WTC11 (cell line): ENCODE measurements around the gene WDR33. TPM values are rescaled to one million over a fixed set of nuclear protein-coding genes. Genes with fewer than 3 reads are reported as not detected.

Experiments
- ATAC-seq: fragments of 200-7000 bp; cut with Tn5 transposase; 2 replicates; pipeline ENCODE4 v1.10.0; 2021; ENCODE audit warnings: mild to moderate bottlenecking, moderate library complexity
- CTCF ChIA-PET: fragments of 300-600 bp; sonication (Branson Sonifier 250); formaldehyde crosslinking; loops from one replicate; lab custom pipeline; 2021; ENCODE audit warnings: antibody characterized with exemption; lab: Charles Lee
- POLR2A ChIA-PET: fragments of 350-600 bp; sonication (Branson Sonifier 250); formaldehyde crosslinking; loops from one replicate; lab custom pipeline; 2021; ENCODE audit warnings: antibody characterized with exemption; lab: Charles Lee
- DNase-seq: peaks from one replicate; pipeline ENCODE4 v3.0.0; 2021; ENCODE audit warnings: low spot score
- H3K27ac Mint-ChIP-seq: 2 replicates; pipeline ENCODE4 v1.8.0; 2021; ENCODE audit warnings: mixed read lengths
- H3K27me3 Mint-ChIP-seq: 2 replicates; pipeline ENCODE4 v1.8.0; 2021; ENCODE audit warnings: low read depth, mild to moderate bottlenecking, moderate library complexity, mixed read lengths
- H3K36me3 Mint-ChIP-seq: 2 replicates; pipeline ENCODE4 v1.8.0; 2021; ENCODE audit warnings: mixed read lengths
- H3K4me1 Mint-ChIP-seq: 2 replicates; pipeline ENCODE4 v1.8.0; 2022; ENCODE audit warnings: mixed read lengths
- H3K4me3 Mint-ChIP-seq: 2 replicates; pipeline ENCODE4 v1.8.0; 2021; ENCODE audit warnings: mild to moderate bottlenecking, moderate library complexity, mixed read lengths
- H3K9me3 Mint-ChIP-seq: 2 replicates; pipeline ENCODE4 v1.8.0; 2021; ENCODE audit warnings: mixed read lengths
- EMX1 ChIP-seq: fragments of 250-450 bp; sonication (Bioruptor Pico); IDR thresholded peaks from 2 replicates; pipeline ENCODE4 v1.8.0; 2021; ENCODE audit warnings: mild to moderate bottlenecking
- ETV6 ChIP-seq: sonication (generic); formaldehyde crosslinking; IDR thresholded peaks from 2 replicates; pipeline ENCODE4 v1.8.1; 2022; ENCODE audit warnings: mild to moderate bottlenecking, missing genetic modification reagents
- FOXP1 ChIP-seq: sonication (generic); formaldehyde crosslinking; IDR thresholded peaks from 2 replicates; pipeline ENCODE4 v1.8.0; 2022; ENCODE audit warnings: missing genetic modification reagents, mild to moderate bottlenecking, moderate library complexity, borderline replicate concordance
- GABPB1 ChIP-seq: sonication (generic); formaldehyde crosslinking; IDR thresholded peaks from 2 replicates; pipeline ENCODE4 v1.8.1; 2023; ENCODE audit warnings: mild to moderate bottlenecking, missing genetic modification reagents
- GRHL2 ChIP-seq: fragments of 250-450 bp; sonication (Bioruptor Pico); IDR thresholded peaks from 2 replicates; pipeline ENCODE4 v1.8.0; 2022; ENCODE audit warnings: mild to moderate bottlenecking, moderate library complexity; ENCODE audit not compliant: insufficient replicate concordance, severe bottlenecking
- JUN ChIP-seq: sonication (generic); formaldehyde crosslinking; IDR thresholded peaks from 2 replicates; pipeline ENCODE4 v1.8.0; 2023; ENCODE audit warnings: mild to moderate bottlenecking, missing genetic modification reagents
- MYBL2 ChIP-seq: sonication (generic); formaldehyde crosslinking; IDR thresholded peaks from 2 replicates; pipeline ENCODE4 v1.8.1; 2023; ENCODE audit warnings: mild to moderate bottlenecking, moderate library complexity, missing genetic modification reagents
- NFYB ChIP-seq: sonication (generic); formaldehyde crosslinking; conservative IDR thresholded peaks from 2 replicates; pipeline ENCODE4 v1.8.0; 2022; ENCODE audit warnings: low read depth, missing genetic modification reagents
- TP53 ChIP-seq: sonication (generic); formaldehyde crosslinking; IDR thresholded peaks from 2 replicates; pipeline ENCODE4 v1.8.1; 2023; ENCODE audit warnings: mild to moderate bottlenecking, missing genetic modification reagents
- ZMAT4 ChIP-seq: fragments of 250-450 bp; sonication (Bioruptor Pico); IDR thresholded peaks from 2 replicates; pipeline ENCODE4 v1.9.0; 2021; ENCODE audit warnings: mild to moderate bottlenecking
- ZNF219 ChIP-seq: sonication (generic); formaldehyde crosslinking; IDR thresholded peaks from 2 replicates; pipeline ENCODE4 v1.8.0; 2023; ENCODE audit warnings: missing genetic modification reagents, mild to moderate bottlenecking, borderline replicate concordance
- total RNA-seq: library from RNA; stranded (reverse); gene quantifications from 3 replicates; pipeline ENCODE4 v1.2.3, GENCODE V29; 2021
- TF ChIP-seq, protein P1 (sequence below): fragments of 250-450 bp; sonication (Bioruptor Pico); conservative IDR thresholded peaks from 2 replicates; pipeline ENCODE4 v1.9.0; 2021; ENCODE audit warnings: mild to moderate bottlenecking
- TF ChIP-seq, protein P2 (sequence below): sonication (generic); formaldehyde crosslinking; IDR thresholded peaks from 2 replicates; pipeline ENCODE4 v1.8.0; 2022; ENCODE audit warnings: missing genetic modification reagents

Gene WDR33
- total RNA-seq, 1 experiment from 2014 or later: 67.1 TPM

DNA sequence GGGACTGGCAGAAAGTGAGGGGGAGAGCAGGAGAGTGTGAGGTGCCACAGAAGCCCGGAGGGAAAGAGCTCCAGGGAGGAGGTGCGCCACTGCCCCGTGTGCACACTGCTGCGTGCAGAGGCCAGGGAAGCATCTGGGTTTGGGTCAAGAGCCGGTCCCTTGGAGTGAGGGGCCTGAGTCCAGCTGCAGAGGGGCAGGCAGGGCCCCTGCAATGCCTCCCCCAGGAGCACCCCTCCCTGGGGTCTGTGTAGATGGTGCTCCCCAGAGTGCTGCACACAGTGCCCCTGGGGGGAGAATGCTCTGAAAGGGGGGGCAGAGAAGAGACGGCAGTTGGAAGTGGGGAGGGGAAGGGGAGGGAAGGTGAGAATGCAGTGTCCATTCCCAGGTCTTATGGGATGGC lies 132.0 kb downstream of the WDR33 start:
- no peak for ATAC-seq
- H3K27me3 Mint-ChIP-seq: peaks cover 43% of the 10 kb centered on the region
- TF ChIP-seq ETV6 (CRISPR knock-in tag) (no peak), EMX1 (CRISPR knock-in tag) (no peak), NFYB (no peak), JUN (no peak), GABPB1 (no peak)
- TF ChIP-seq, all 79 proteins: peak for 0
- Mint-ChIP-seq H3K4me3 (no peak overlapping the region), H3K27ac (no peak overlapping the region), H3K4me1 (peaks cover 9% of the 10 kb centered on the region), H3K36me3 (no peaks in the 10 kb centered on the region), H3K9me3 (no peaks in the 10 kb centered on the region)
- no peak for DNase-seq
- CTCF ChIA-PET: interaction anchor here (0.6 to 1.8 kb wide), 2 partner anchors 88 to 384 kb away, joined by 4 to 7 read pairs; no protein-coding TSS in a partner anchor
- POLR2A ChIA-PET: no interaction called here

DNA sequence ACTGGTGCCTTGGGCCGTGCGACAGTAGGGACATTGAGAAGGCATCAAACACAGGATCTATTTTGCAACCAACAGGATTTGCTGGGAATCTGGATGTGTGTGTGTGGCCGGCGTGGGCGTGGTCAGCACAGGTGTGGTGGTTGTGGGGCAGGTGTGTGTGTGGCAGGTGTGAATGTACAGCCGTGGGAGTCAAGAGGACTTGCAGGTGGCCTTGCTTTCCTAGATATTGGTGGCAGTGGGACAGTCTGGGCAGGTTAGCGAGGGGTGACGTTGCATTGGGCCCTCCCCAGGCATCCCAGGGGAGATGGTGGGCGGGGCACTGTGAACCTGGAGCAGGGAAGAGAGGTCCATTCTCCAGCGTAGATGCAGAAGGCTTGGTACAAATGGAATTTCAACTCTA lies 132.4 kb downstream of the WDR33 start:
- Mint-ChIP-seq H3K27me3 (peaks cover 47% of the 10 kb centered on the region), H3K4me3 (no peak overlapping the region), H3K27ac (no peak overlapping the region), H3K9me3 (no peaks in the 10 kb centered on the region), H3K4me1 (peaks cover 9% of the 10 kb centered on the region), H3K36me3 (no peaks in the 10 kb centered on the region)
- TF ChIP-seq TP53 (CRISPR knock-in tag) (no peak), FOXP1 (CRISPR knock-in tag) (no peak), GABPB1 (no peak), ZMAT4 (no peak), GRHL2 (no peak)
- TF ChIP-seq, protein P1, sequence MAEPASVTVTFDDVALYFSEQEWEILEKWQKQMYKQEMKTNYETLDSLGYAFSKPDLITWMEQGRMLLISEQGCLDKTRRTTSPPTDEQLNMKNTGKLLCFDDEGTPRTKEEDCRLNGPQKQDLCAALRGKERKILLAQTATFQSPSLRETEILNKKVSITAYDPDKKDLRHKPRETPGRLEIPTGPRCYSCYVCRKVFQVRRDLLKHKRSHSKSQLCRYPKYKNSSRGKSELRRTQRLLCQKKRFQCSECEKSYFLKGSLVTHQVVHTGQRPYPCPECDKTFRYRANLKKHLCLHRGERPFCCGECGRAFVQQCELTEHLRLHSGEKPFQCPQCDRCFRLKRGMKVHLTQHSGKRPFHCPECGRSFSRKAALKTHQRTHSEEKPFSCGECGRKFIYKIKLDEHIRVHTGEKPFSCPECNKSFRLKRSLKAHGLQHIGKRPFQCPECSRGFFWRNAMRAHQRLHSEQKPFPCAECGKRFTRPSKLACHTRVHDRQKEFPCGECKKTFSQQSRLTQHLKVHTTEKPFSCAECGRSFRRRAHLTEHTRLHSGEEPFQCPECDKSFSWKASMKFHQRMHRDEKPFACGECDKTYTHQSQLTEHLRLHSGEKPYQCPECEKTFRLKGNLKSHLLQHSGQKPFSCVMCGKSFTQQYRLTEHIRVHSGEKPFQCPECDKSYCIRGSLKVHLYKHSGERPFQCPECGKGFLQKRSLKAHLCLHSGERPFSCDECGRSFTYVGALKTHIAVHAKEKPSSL (CRISPR knock-in tag): no peak
- ChIA-PET CTCF (no interaction called here), POLR2A (no interaction called here)
- no peak for DNase-seq
- no peak for ATAC-seq

DNA sequence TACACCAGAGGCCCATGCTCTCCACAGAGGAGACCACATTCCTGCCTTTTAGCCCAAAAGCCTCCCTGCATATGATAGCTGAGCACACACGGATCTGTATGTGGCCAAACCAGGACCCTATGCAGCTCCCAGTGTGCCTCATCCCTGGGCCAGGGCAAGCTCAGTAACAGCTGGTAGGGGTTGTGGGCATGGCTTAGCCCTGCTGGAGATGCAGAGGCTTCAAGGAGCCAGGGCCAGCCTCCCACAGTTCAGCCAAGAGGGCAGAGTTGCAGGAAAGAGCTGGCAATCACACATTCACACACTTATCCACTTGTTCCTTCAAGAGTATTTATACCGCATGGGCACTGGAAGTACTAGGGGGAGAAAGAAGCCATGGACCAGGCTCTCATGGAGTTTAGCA lies 134.1 kb downstream of the WDR33 start:
- Mint-ChIP-seq H3K4me3 (no peak overlapping the region; the same call in 1 of the 2 replicates), H3K9me3 (no peaks in the 10 kb centered on the region), H3K27ac (no peak overlapping the region), H3K27me3 (peaks cover 61% of the 10 kb centered on the region), H3K36me3 (no peaks in the 10 kb centered on the region), H3K4me1 (peaks cover 9% of the 10 kb centered on the region)
- CTCF ChIA-PET: interaction anchor here (2.2 to 5.8 kb wide), 4 partner anchors 15 to 85 kb away, joined by 7 to 46 read pairs (median 20); no protein-coding TSS in a partner anchor
- DNase-seq (no peak), ATAC-seq (no peak)
- TF ChIP-seq ZNF219 (no peak), MYBL2 (CRISPR knock-in tag) (no peak)
- TF ChIP-seq, protein P2, sequence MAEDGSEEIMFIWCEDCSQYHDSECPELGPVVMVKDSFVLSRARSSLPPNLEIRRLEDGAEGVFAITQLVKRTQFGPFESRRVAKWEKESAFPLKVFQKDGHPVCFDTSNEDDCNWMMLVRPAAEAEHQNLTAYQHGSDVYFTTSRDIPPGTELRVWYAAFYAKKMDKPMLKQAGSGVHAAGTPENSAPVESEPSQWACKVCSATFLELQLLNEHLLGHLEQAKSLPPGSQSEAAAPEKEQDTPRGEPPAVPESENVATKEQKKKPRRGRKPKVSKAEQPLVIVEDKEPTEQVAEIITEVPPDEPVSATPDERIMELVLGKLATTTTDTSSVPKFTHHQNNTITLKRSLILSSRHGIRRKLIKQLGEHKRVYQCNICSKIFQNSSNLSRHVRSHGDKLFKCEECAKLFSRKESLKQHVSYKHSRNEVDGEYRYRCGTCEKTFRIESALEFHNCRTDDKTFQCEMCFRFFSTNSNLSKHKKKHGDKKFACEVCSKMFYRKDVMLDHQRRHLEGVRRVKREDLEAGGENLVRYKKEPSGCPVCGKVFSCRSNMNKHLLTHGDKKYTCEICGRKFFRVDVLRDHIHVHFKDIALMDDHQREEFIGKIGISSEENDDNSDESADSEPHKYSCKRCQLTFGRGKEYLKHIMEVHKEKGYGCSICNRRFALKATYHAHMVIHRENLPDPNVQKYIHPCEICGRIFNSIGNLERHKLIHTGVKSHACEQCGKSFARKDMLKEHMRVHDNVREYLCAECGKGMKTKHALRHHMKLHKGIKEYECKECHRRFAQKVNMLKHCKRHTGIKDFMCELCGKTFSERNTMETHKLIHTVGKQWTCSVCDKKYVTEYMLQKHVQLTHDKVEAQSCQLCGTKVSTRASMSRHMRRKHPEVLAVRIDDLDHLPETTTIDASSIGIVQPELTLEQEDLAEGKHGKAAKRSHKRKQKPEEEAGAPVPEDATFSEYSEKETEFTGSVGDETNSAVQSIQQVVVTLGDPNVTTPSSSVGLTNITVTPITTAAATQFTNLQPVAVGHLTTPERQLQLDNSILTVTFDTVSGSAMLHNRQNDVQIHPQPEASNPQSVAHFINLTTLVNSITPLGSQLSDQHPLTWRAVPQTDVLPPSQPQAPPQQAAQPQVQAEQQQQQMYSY (CRISPR knock-in tag): no peak
- POLR2A ChIA-PET: no interaction called here
